LNCaP clone FGC (cell line): ENCODE data around the gene CTSA.

Experiments used
- DNase-seq: peaks from one replicate; pipeline ENCODE4 v3.0.0-alpha.2; 2011; ENCODE audit warnings: low read depth
- H3K4me3 ChIP-seq: 2 replicates; pipeline ENCODE4 v1.5.1; 2011; ENCODE audit warnings: mild to moderate bottlenecking, low read depth, low read length, control low read depth
- TF ChIP-seq, protein P1 (sequence below): IDR thresholded peaks from 2 replicates; pipeline ENCODE4 v1.5.1; 2012; ENCODE audit warnings: mild to moderate bottlenecking; ENCODE audit not compliant: control insufficient read depth, insufficient read depth; ENCODE audit errors: extremely low read depth

The CTSA gene

DNA sequence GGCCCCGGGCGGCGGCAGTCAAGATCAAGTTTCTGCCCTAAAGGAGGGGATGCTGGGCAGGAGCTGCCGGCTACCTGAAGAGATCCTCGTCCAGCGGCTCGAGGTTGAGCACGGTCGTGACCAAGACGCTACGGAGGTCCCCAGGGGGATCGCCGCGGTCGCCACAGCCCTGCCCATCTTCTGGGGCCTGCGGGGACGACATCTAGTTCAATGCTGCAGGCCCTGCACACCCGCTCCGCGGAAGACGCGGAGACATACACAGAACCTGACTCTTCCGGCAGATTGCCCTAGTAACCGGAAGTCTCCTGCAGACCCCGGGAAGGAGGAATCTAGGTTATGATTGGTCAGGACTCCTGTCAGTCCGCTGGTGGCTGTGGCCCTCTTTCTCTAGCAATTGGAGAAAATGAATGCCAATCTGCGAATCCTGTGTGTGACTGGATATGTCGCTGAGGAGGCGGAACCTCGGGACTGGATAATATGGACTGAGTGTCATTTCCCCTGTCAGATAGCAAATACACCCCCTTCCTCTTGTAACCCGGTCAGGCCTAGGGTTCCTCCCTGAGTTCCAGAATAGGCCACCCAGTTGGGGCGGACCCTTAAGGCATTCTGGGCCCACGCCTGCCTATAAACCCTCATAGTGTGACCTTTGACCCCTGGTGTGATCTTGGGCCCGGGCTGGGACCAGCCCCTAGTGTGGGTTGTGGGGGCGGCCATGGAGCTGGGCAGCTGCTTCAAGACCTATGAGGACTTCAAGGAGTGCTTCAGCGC, 33.8 kb upstream of the CTSA start, which contains the start of the genes ACOT8 and ZSWIM3:
Gene ACOT8, minus strand, starts transcription at position 279 of the 768 bp plus-strand sequence. Its CDS starts 77 bp downstream, at position 202.
Gene ZSWIM3, plus strand, starts transcription at position 501 of the 768 bp plus-strand sequence. Its CDS starts 212 bp downstream, at position 713.
- H3K4me3 ChIP-seq, result peak within 1 kb of the TSS; percentile 71
- TF ChIP-seq, protein P1, sequence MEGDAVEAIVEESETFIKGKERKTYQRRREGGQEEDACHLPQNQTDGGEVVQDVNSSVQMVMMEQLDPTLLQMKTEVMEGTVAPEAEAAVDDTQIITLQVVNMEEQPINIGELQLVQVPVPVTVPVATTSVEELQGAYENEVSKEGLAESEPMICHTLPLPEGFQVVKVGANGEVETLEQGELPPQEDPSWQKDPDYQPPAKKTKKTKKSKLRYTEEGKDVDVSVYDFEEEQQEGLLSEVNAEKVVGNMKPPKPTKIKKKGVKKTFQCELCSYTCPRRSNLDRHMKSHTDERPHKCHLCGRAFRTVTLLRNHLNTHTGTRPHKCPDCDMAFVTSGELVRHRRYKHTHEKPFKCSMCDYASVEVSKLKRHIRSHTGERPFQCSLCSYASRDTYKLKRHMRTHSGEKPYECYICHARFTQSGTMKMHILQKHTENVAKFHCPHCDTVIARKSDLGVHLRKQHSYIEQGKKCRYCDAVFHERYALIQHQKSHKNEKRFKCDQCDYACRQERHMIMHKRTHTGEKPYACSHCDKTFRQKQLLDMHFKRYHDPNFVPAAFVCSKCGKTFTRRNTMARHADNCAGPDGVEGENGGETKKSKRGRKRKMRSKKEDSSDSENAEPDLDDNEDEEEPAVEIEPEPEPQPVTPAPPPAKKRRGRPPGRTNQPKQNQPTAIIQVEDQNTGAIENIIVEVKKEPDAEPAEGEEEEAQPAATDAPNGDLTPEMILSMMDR, result no peak
- peak; percentile 100 for DNase-seq

DNA sequence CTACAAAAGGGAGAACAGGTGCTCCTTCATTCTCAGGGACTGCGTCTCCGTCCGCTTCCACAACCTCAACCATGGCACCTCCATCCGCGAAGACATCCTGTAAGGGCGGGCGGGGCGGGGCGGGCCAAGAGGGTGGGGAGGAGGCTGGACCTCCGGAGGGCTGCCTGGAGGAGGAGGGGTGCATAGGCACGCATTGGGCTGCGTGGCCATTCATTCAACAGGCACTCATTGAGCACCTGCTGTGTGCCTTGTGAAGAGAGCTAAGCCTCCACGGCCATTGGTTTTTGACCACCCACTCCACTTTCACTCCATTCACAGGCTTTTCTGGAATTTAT, 33.3 kb upstream of the CTSA start:
- H3K4me3 ChIP-seq, result peak overlapping the region; percentile 71
- TF ChIP-seq, protein P1, result no peak
- DNase-seq, result no peak

DNA sequence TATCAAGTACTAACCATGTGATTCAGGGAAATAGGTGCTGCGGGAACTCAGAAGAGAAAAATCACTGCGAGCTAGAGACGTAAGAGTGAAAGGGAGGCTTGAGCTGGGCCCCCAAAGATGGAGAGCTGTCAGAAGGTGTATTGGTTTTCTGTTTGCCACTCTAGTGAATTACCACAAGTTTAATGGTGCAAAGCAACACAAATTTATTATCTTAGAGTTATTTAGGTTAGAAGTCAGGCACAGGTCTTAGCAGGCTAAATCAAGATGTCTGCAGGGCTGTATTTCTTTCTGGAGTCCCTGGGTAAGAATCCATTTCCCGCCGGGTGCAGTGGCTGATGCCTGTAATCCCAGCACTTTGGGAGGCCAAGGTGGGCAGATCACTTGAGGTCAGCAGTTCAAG, 31.2 kb upstream of the CTSA start:
- TF ChIP-seq, protein P1, result no peak
- DNase-seq, result no peak
- H3K4me3 ChIP-seq, result no peak overlapping the region

DNA sequence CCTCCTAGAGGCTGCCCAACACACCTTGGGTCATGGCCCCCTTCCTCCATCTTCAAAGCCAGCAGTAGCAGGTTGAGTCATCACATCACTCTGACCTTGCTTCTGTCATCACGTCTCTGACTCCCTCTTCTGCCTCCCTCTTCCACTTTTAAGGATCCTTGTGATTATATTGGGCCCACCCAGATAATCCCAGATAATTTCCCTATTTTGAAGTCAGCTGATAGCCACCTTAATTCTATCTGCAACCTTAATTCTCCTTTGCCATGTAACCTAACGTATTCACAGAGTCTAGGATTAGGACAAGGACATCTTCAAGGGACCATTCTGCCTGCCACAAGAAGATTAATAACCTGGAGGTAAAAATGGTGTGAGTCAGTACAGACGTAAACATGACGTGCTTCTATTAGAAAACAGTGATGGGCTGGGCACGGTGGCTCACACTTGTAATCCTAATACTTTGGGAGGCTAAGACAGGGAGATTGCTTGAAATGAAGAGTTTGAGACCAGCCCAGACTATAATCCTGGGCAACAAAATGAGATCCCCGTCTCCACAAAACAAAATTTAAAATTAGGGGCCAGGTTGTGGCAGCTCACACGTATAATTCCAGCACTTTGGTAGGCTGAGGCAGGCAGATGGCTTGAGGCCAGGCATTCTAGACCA, 30.4 kb upstream of the CTSA start:
- TF ChIP-seq, protein P1, result no peak
- no peak overlapping the region for H3K4me3 ChIP-seq
- no peak for DNase-seq

DNA sequence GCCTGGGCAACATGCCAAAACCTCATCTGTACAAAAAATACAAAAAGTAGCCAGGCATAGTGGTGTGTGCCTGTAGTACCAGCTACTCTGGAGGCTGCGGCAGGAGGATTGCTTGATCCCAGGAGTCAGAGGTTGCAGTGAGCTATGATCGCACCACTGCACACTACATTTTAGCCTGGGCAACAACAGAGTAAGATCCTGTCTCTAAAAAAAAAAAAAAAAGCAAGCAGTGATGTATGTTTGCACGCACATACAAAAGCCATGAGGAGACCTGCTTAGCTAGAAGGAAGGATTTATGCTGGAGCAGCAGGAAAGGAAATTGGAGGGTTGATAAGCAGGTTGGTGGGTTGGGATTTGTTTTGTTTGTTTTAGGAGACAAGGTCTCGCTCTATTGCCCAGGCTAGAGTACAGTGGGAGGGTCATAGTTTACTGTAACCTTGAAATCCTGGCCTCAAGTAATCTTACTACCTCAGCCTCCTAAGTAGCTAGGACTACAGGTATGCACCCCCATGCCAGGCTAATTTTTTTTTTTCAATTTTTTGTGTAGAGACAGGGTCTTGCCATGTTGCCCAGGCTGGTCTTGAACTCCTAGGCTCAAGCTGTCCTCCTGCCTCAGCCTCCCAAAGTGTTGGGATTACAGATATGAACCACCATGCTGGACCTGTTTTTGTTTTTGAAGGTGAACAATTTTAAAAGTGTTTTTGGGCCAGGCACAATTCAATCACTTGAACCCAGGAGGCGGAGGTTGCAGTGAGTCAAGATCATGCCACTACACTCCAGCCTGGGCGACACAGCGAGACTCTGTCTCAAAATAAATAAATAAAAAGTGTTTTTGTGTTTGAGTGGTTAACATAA, 29.7 kb upstream of the CTSA start:
- TF ChIP-seq, protein P1, result no peak
- no peak overlapping the region for H3K4me3 ChIP-seq
- no peak for DNase-seq

DNA sequence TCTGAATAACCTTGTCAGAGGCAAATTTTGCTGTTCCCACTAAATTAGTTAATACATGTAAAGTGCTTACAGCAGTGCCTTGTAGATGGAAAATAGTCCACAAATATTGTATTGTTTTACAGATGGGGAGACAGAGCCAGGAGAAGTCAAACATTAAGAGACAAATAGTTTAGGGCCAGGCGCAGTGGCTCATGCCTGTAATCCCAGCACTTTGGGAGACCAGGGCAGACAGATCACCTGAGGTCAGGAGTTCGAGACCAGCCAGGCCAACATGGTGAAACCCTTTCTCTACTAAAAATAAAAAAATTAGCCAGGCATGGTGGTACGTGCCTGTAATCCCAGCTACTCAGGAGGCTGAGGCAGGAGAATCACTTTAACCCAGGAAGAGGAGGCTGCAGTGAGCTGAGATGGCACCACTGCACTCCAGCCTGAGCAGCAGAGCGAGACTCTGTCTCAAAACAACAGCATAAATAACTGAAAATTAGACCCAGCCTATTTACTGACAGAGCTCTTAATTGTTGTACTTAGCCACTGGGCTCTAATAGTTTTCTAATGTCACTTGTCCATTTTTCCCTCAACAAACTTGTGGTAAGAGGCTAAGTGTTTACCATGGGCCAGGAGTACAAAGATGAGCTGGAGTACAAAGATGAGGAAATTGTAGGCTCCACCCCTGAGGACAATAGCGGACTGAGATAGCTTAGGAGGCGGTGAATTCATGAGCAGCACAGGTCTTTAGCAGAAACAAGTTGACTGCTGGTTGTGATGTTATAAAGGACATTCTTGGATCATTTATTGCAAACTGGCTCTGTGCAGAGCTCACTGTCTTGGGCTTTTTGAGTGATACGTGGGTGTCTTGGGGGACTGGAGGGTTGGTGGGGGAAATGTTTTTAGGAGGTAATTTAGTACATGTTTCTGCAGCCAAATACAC, 27.3 kb upstream of the CTSA start:
- DNase-seq, result no peak
- no peak overlapping the region for H3K4me3 ChIP-seq
- TF ChIP-seq, protein P1, result no peak
